Measurements from ENCODE around the gene FAM177B.

GRCh38 chr1:222787729-222788128, 50.7 kb downstream of the FAM177B start:
- no peak for TF ChIP-seq POLR2A (IDR thresholded peaks at IDR 0.05; ENCODE audit: low read length)
- TF ChIP-seq GATA1 (IDR thresholded peaks at IDR 0.05; ENCODE audit: low read depth, low read length): no peak
